H9 (cell line): ENCODE measurements around the gene CEP170B. TPM values are rescaled to one million over a fixed set of nuclear protein-coding genes. Genes with fewer than 3 reads are reported as not detected.

Experiments
- DNase-seq: peaks from one replicate; pipeline ENCODE4 v3.0.0-alpha.2; 2017
- H2AFZ ChIP-seq: one replicate; pipeline ENCODE4 v1.6.1; 2013; ENCODE audit warnings: mild to moderate bottlenecking, low read length, control low read depth, moderate library complexity
- H2AK5ac ChIP-seq: 2 replicates; pipeline ENCODE4 v1.6.1; 2013; ENCODE audit warnings: low read length, control low read depth, mixed read lengths; ENCODE audit not compliant: insufficient read length
- H2BK120ac ChIP-seq: one replicate; pipeline ENCODE4 v1.6.1; 2013; ENCODE audit warnings: low read depth, mild to moderate bottlenecking, low read length, control low read depth, inconsistent platforms; ENCODE audit not compliant: poor library complexity, severe bottlenecking
- H2BK12ac ChIP-seq: 2 replicates; pipeline ENCODE4 v1.6.1; 2013; ENCODE audit warnings: low read length, control low read depth, mixed read lengths, low read depth; ENCODE audit not compliant: insufficient read length
- H2BK15ac ChIP-seq: 2 replicates; pipeline ENCODE4 v1.6.1; 2013; ENCODE audit warnings: low read depth, low read length, control low read depth
- H2BK20ac ChIP-seq: one replicate; pipeline ENCODE4 v1.6.1; 2013; ENCODE audit warnings: low read depth, mild to moderate bottlenecking, low read length, control low read depth, inconsistent platforms; ENCODE audit not compliant: poor library complexity, severe bottlenecking
- H2BK5ac ChIP-seq: 2 replicates; pipeline ENCODE4 v1.6.1; 2013; ENCODE audit warnings: low read length, control low read depth, mixed read lengths; ENCODE audit not compliant: insufficient read length
- H3K14ac ChIP-seq: 2 replicates; pipeline ENCODE4 v1.6.1; 2013; ENCODE audit warnings: low read length, control low read depth; ENCODE audit not compliant: insufficient read depth
- H3K18ac ChIP-seq: 2 replicates; pipeline ENCODE4 v1.6.1; 2013; ENCODE audit warnings: low read depth, mild to moderate bottlenecking, mixed read lengths, low read length, control low read depth; ENCODE audit not compliant: insufficient read length
- H3K23ac ChIP-seq: 2 replicates; pipeline ENCODE4 v1.6.1; 2013; ENCODE audit warnings: low read length, control low read depth, mixed read lengths, low read depth; ENCODE audit not compliant: insufficient read length
- H3K23me2 ChIP-seq: 2 replicates; pipeline ENCODE4 v1.6.1; 2013; ENCODE audit warnings: low read depth, mild to moderate bottlenecking, mixed read lengths, low read length, control low read depth; ENCODE audit not compliant: insufficient read length, poor library complexity, severe bottlenecking
- H3K27ac ChIP-seq: 2 replicates; pipeline ENCODE4 v1.5.1; 2013; ENCODE audit warnings: low read length, control low read depth, mixed read lengths, low read depth; ENCODE audit not compliant: insufficient read length
- H3K27me3 ChIP-seq: 2 replicates; pipeline ENCODE4 v1.6.1; 2013; ENCODE audit warnings: low read length, control low read depth, inconsistent platforms; ENCODE audit not compliant: insufficient read depth
- H3K4ac ChIP-seq: 2 replicates; pipeline ENCODE4 v1.6.1; 2013; ENCODE audit warnings: low read depth, mild to moderate bottlenecking, control low read depth, inconsistent platforms, low read length, moderate library complexity
- H3K4me1 ChIP-seq: 2 replicates; pipeline ENCODE4 v1.6.1; 2013; ENCODE audit warnings: low read length, control low read depth, inconsistent platforms; ENCODE audit not compliant: insufficient read depth
- H3K4me2 ChIP-seq: 2 replicates; pipeline ENCODE4 v1.6.1; 2013; ENCODE audit warnings: low read length, control low read depth, mixed read lengths; ENCODE audit not compliant: insufficient read length, insufficient read depth
- H3K56ac ChIP-seq: 2 replicates; pipeline ENCODE4 v1.6.1; 2013; ENCODE audit warnings: low read depth, mild to moderate bottlenecking, mixed read lengths, low read length, control low read depth; ENCODE audit not compliant: insufficient read length
- H3K79me1 ChIP-seq: 2 replicates; pipeline ENCODE4 v1.6.1; 2013; ENCODE audit warnings: low read depth, mild to moderate bottlenecking, moderate library complexity, low read length, control low read depth, inconsistent platforms; ENCODE audit not compliant: insufficient read depth, poor library complexity, severe bottlenecking
- H3K79me2 ChIP-seq: 2 replicates; pipeline ENCODE4 v1.6.1; 2013; ENCODE audit warnings: low read length, control low read depth, inconsistent platforms; ENCODE audit not compliant: insufficient read depth
- H3K9ac ChIP-seq: 2 replicates; pipeline ENCODE4 v1.6.1; 2013; ENCODE audit warnings: low read length, control low read depth, mixed read lengths; ENCODE audit not compliant: insufficient read length; ENCODE audit errors: extremely low read depth
- H3K9me3 ChIP-seq: one replicate; pipeline ENCODE4 v1.6.1; 2013; ENCODE audit warnings: low read depth, low read length, inconsistent platforms; ENCODE audit not compliant: control insufficient read depth
- H3T11ph ChIP-seq: one replicate; pipeline ENCODE4 v1.6.1; 2013; ENCODE audit warnings: mild to moderate bottlenecking, low read length, control low read depth, inconsistent platforms
- H4K20me1 ChIP-seq: one replicate; pipeline ENCODE4 v1.6.1; 2013; ENCODE audit not compliant: control insufficient read depth, insufficient read length, insufficient read depth
- H4K5ac ChIP-seq: 2 replicates; pipeline ENCODE4 v1.6.1; 2013; ENCODE audit warnings: low read depth, mild to moderate bottlenecking, mixed read lengths, low read length, control low read depth; ENCODE audit not compliant: insufficient read length
- H4K8ac ChIP-seq: replicated peaks from 2 replicates; pipeline ENCODE4 v1.6.1; 2013; ENCODE audit warnings: low read length, control low read depth, mixed read lengths, low read depth; ENCODE audit not compliant: insufficient read length
- H4K91ac ChIP-seq: 2 replicates; pipeline ENCODE4 v1.6.1; 2013; ENCODE audit warnings: low read depth, mild to moderate bottlenecking, moderate library complexity, mixed read lengths, low read length, control low read depth; ENCODE audit not compliant: insufficient read length
- H3K27ac Mint-ChIP-seq, 3 experiments: 2 replicates in 2 of 3; 3 replicates in 1 of 3; pipeline ENCODE4 v1.8.0; 2020 to 2021; ENCODE audit warnings: mixed read lengths in 3 of 3, mild to moderate bottlenecking in 1 of 3, moderate library complexity in 1 of 3
- H3K27me3 Mint-ChIP-seq: 2 replicates; pipeline ENCODE4 v1.8.0; 2021; ENCODE audit warnings: low read depth, mild to moderate bottlenecking, moderate library complexity, mixed read lengths
- H3K36me3 Mint-ChIP-seq, 3 experiments: 2 replicates in 2 of 3; 3 replicates in 1 of 3; pipeline ENCODE4 v1.8.0; 2020 to 2021; ENCODE audit warnings: low read depth in 3 of 3, mixed read lengths in 3 of 3; ENCODE audit not compliant: insufficient read depth in 1 of 3
- H3K4me1 Mint-ChIP-seq, 2 experiments: 2 replicates each; pipeline ENCODE4 v1.8.0; 2020; ENCODE audit warnings: mixed read lengths in 2 of 2
- H3K4me3 Mint-ChIP-seq, 2 experiments: 2 replicates in 1 of 2; 3 replicates in 1 of 2; pipeline ENCODE4 v1.8.0; 2020 to 2021; ENCODE audit warnings: mild to moderate bottlenecking in 2 of 2, mixed read lengths in 2 of 2, moderate library complexity in 1 of 2
- H3K9me3 Mint-ChIP-seq, 2 experiments: 2 replicates in 1 of 2; 3 replicates in 1 of 2; pipeline ENCODE4 v1.8.0; 2020; ENCODE audit warnings: mild to moderate bottlenecking in 2 of 2, mixed read lengths in 2 of 2, moderate library complexity in 1 of 2
- CTCF ChIP-seq: fragments of 200-600 bp; sonication (generic); conservative IDR thresholded peaks from 3 replicates; pipeline ENCODE4 v1.8.0; 2021; ENCODE audit warnings: antibody characterized with exemption, mild to moderate bottlenecking
- WGBS: extraction: QIAGEN DNeasy Blood & Tissue Kit; methylation state at CpG from one replicate; pipeline ENCODE4 v1.1.7; 2013; ENCODE audit warnings: missing lambda C conversion rate, low lambda C conversion rate, mixed read lengths; ENCODE audit not compliant: insufficient read length; ENCODE audit errors: extremely low coverage; 5-methylcytosine and 5-hydroxymethylcytosine counted together
- total RNA-seq: library from RNA; stranded (reverse); gene quantifications from 2 replicates; pipeline ENCODE4 v1.2.1, GENCODE V29; 2021

The CEP170B gene
- total RNA-seq, 1 experiment from 2014 or later = 28.8 TPM

DNA sequence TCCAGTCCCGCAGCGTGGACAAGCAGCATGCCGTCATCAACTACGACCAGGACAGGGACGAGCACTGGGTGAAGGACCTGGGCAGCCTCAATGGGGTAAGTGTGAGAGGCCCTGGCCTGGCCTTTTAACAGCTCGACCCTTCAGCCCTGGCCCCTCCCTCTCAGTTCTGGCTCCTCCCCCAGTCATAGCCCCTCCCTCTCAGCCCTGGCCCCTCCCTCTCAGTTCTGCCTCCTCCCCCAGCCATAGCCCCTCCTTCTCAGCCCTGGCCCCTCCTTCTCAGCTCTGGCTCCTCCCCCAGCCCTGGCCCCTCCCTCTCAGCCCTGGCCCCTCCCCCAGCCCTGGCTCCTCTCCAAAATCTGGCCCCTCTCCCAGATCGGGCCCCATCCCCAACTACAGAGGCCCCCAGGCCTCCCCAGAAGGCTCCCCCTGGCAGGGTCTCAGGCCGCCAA, 11.2 kb downstream of the CEP170B start:
- TF ChIP-seq CTCF = no peak
- Histone ChIP-seq H3K27me3 (no peaks in the 10 kb centered on the region), H3K27ac (no peak overlapping the region), H2BK5ac (no peak overlapping the region), H2BK20ac (no peak overlapping the region), H4K5ac (no peak overlapping the region), H2BK15ac (no peak overlapping the region), H3K9me3 (no peaks in the 10 kb centered on the region), H3K4ac (no peak overlapping the region), H4K91ac (no peak overlapping the region), H3K14ac (peak overlapping the region; percentile 39; the same call in 1 of the 2 replicates), H3T11ph (no peak overlapping the region), H3K23me2 (peaks cover 4% of the 10 kb centered on the region), H3K9ac (no peak overlapping the region), H2AK5ac (no peak overlapping the region), H3K4me2 (no peak overlapping the region), H2AFZ (no peak overlapping the region), H3K23ac (no peak overlapping the region), H4K20me1 (no peaks in the 10 kb centered on the region), H4K8ac (no peak overlapping the region), H3K79me2 (peaks cover 3% of the 10 kb centered on the region; the same call in 1 of the 2 replicates), H3K18ac (no peak overlapping the region), H3K56ac (no peak overlapping the region), H2BK12ac (no peak overlapping the region), H2BK120ac (no peak overlapping the region), H3K79me1 (no peaks in the 10 kb centered on the region), H3K4me1 (no peaks in the 10 kb centered on the region; the same call in 1 of the 2 replicates)
- Mint-ChIP-seq H3K36me3 (peaks cover 2 to 13% (median 12%) of the 10 kb centered on the region in 3 experiments; a peak in 5 of 7 replicates), H3K27ac (peak overlapping the region in 1 of 3 experiments; percentile 44; a peak in 1 of 7 replicates), H3K27me3 (no peaks in the 10 kb centered on the region), H3K4me3 (no peak overlapping the region; a peak in 1 of 5 replicates), H3K9me3 (no peaks in the 10 kb centered on the region; a peak in 2 of 5 replicates), H3K4me1 (peaks cover 10 to 26% of the 10 kb centered on the region in 2 experiments)
- no CpG with 5 or more reads among the region's 8 CpGs for WGBS
- peak; percentile 83 for DNase-seq
